Transverse colon (tissue), 3 donors: Measurements from ENCODE around the gene NHERF1.

Experiments used
- EP300 ChIP-seq: sonication (generic); formaldehyde crosslinking; IDR thresholded peaks from one replicate; pipeline ENCODE4 v1.6.1; 2017; ENCODE audit warnings: antibody characterized with exemption, low read depth
- TF ChIP-seq, protein P1 (sequence below), 5 experiments: fragments of 200-600 bp in 3 of 5; fragments of 450-650 bp in 2 of 5; sonication (generic) in 3 of 5; IDR thresholded peaks; 1 replicate in 2 of 5; 2 replicates in 3 of 5; pipeline ENCODE4 v1.5.1; 2016 to 2017; ENCODE audit warnings: antibody characterized with exemption in 5 of 5, inconsistent platforms in 3 of 5, mild to moderate bottlenecking in 2 of 5, moderate library complexity in 1 of 5

GRCh38 chr17:74750327-74751069 is 2.1 kb downstream of the NHERF1 start:
- TF ChIP-seq, protein P1, sequence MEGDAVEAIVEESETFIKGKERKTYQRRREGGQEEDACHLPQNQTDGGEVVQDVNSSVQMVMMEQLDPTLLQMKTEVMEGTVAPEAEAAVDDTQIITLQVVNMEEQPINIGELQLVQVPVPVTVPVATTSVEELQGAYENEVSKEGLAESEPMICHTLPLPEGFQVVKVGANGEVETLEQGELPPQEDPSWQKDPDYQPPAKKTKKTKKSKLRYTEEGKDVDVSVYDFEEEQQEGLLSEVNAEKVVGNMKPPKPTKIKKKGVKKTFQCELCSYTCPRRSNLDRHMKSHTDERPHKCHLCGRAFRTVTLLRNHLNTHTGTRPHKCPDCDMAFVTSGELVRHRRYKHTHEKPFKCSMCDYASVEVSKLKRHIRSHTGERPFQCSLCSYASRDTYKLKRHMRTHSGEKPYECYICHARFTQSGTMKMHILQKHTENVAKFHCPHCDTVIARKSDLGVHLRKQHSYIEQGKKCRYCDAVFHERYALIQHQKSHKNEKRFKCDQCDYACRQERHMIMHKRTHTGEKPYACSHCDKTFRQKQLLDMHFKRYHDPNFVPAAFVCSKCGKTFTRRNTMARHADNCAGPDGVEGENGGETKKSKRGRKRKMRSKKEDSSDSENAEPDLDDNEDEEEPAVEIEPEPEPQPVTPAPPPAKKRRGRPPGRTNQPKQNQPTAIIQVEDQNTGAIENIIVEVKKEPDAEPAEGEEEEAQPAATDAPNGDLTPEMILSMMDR (IDR thresholded peaks at IDR 0.05) = no peak
- TF ChIP-seq EP300 = no peak
